Stimulated activated naive B cell treated with anti-CD40 and anti-IgM and Interleukin-4, amounts not matched to agents 10 μg/mL and 1 μg/mL and 100 μg/mL, for 72 hours (primary cell): ENCODE results near the gene TUBGCP5.
"Not testable (repeated sequence)": the region's sequence is repeated elsewhere in the genome, so short reads cannot be mapped to it uniquely, and the experiment has no call there.

ENCODE experiments used
- ATAC-seq, 2 donors: fragments of 150-1000 bp; cut with Tn5 transposase; replicated peaks; 2 replicates each; pipeline ENCODE4 v1.10.0; 2021; ENCODE audit warnings: moderate library complexity in 1 of 2
- DNase-seq: peaks from one replicate; pipeline ENCODE4 v3.0.0; 2021
- H3K27ac Mint-ChIP-seq: one replicate; pipeline ENCODE4 v1.8.0; 2022; ENCODE audit warnings: mild to moderate bottlenecking, mixed read lengths
- H3K27me3 Mint-ChIP-seq, 2 donors: one replicate each; pipeline ENCODE4 v1.8.0; 2022; ENCODE audit warnings: mixed read lengths in 2 of 2
- H3K36me3 Mint-ChIP-seq, 2 donors: one replicate each; pipeline ENCODE4 v1.8.0; 2022; ENCODE audit warnings: mixed read lengths in 2 of 2, mild to moderate bottlenecking in 1 of 2
- H3K4me1 Mint-ChIP-seq, 2 donors: one replicate each; pipeline ENCODE4 v1.8.0; 2022; ENCODE audit warnings: mixed read lengths in 2 of 2, mild to moderate bottlenecking in 1 of 2
- H3K4me3 Mint-ChIP-seq, 2 donors: one replicate each; pipeline ENCODE4 v1.8.0; 2022; ENCODE audit warnings: mild to moderate bottlenecking in 2 of 2, mixed read lengths in 2 of 2, moderate library complexity in 1 of 2
- H3K9me3 Mint-ChIP-seq, 2 donors: one replicate each; pipeline ENCODE4 v1.8.0; 2022; ENCODE audit warnings: mixed read lengths in 2 of 2, mild to moderate bottlenecking in 1 of 2

The TUBGCP5 gene

GRCh38 chr15:23055316-23055715, 15.9 kb upstream of the TUBGCP5 start:
- Mint-ChIP-seq H3K27ac (no peak overlapping the region), H3K4me3 (no peak overlapping the region), H3K4me1 (no peaks in the 10 kb centered on the region), H3K36me3 (no peaks in the 10 kb centered on the region), H3K27me3 (peaks cover 11 to 17% of the 10 kb centered on the region in 2 donors), H3K9me3 (no peaks in the 10 kb centered on the region)
- DNase-seq = no peak
- ATAC-seq = no peak

- Mint-ChIP-seq H3K27ac (no peak overlapping the region), H3K9me3 (no peaks in the 10 kb centered on the region), H3K27me3 (peaks cover 11 to 17% of the 10 kb centered on the region in 2 donors), H3K4me1 (no peaks in the 10 kb centered on the region), H3K4me3 (no peak overlapping the region), H3K36me3 (no peaks in the 10 kb centered on the region)
- DNase-seq (no peak), ATAC-seq (no peak)
Measured at GRCh38 chr15:23052522-23052921, 13.2 kb upstream of the TUBGCP5 start.

GRCh38 chr15:23050708-23051107, 11.3 kb upstream of the TUBGCP5 start:
- DNase-seq (no peak), ATAC-seq (no peak)
- Mint-ChIP-seq H3K27me3 (peaks cover 5 to 12% of the 10 kb centered on the region in 2 donors), H3K4me1 (no peaks in the 10 kb centered on the region), H3K9me3 (no peaks in the 10 kb centered on the region), H3K27ac (no peak overlapping the region), H3K4me3 (no peak overlapping the region), H3K36me3 (no peaks in the 10 kb centered on the region)

GRCh38 chr15:23049984-23050628, 10.7 kb upstream of the TUBGCP5 start:
- H3K36me3 Mint-ChIP-seq = no peaks in the 10 kb centered on the region
- no peaks in the 10 kb centered on the region for H3K4me1 Mint-ChIP-seq
- no peaks in the 10 kb centered on the region for H3K9me3 Mint-ChIP-seq
- DNase-seq (no peak), ATAC-seq (no peak)
- H3K27ac Mint-ChIP-seq = no peak overlapping the region
- no peak overlapping the region for H3K4me3 Mint-ChIP-seq
- H3K27me3 Mint-ChIP-seq = peaks cover 0 to 7% of the 10 kb centered on the region in 2 donors

GRCh38 chr15:23048572-23049282, 9.4 kb upstream of the TUBGCP5 start:
- not testable (repeated sequence) for DNase-seq, H3K27ac Mint-ChIP-seq, H3K27me3 Mint-ChIP-seq, H3K36me3 Mint-ChIP-seq, ATAC-seq, H3K9me3 Mint-ChIP-seq, H3K4me1 Mint-ChIP-seq, H3K4me3 Mint-ChIP-seq

- H3K4me1 Mint-ChIP-seq, H3K27ac Mint-ChIP-seq, H3K36me3 Mint-ChIP-seq, H3K9me3 Mint-ChIP-seq, H3K4me3 Mint-ChIP-seq, ATAC-seq, DNase-seq, H3K27me3 Mint-ChIP-seq: not testable (repeated sequence)
Measured at GRCh38 chr15:23043987-23044386, 4.6 kb upstream of the TUBGCP5 start.

GRCh38 chr15:23043535-23043934, 4.2 kb upstream of the TUBGCP5 start:
- ATAC-seq, H3K4me1 Mint-ChIP-seq, H3K27ac Mint-ChIP-seq, H3K27me3 Mint-ChIP-seq, H3K4me3 Mint-ChIP-seq, H3K9me3 Mint-ChIP-seq, H3K36me3 Mint-ChIP-seq, DNase-seq: not testable (repeated sequence)

GRCh38 chr15:23041736-23042135, 2.4 kb upstream of the TUBGCP5 start:
- H3K27ac Mint-ChIP-seq, H3K27me3 Mint-ChIP-seq: not testable (repeated sequence)
- peaks cover 3 to 15% of the 10 kb centered on the region in 2 donors for H3K4me1 Mint-ChIP-seq

GRCh38 chr15:23039917-23040281, 530 bp upstream of the TUBGCP5 start:
- H3K27ac Mint-ChIP-seq = peak overlapping the region; percentile 84
- peaks cover 10 to 16% of the 10 kb centered on the region in 2 donors for H3K36me3 Mint-ChIP-seq
- no peaks in the 10 kb centered on the region for H3K27me3 Mint-ChIP-seq

More at GRCh38 chr15:23041736-23042135, 2.4 kb upstream of the TUBGCP5 start:
- not testable (repeated sequence) for DNase-seq, H3K36me3 Mint-ChIP-seq, H3K4me3 Mint-ChIP-seq, H3K9me3 Mint-ChIP-seq, ATAC-seq

GRCh38 chr15:23038726-23039142, 635 bp downstream of the TUBGCP5 start:
- H3K4me1 Mint-ChIP-seq = peaks cover 5 to 21% of the 10 kb centered on the region in 2 donors
- DNase-seq (no peak), ATAC-seq (peak; percentile 6 to 12)
- peak overlapping the region; percentile 96 for H3K27ac Mint-ChIP-seq
- H3K4me3 Mint-ChIP-seq = peak overlapping the region; percentile 87 to 97
- H3K27me3 Mint-ChIP-seq = no peaks in the 10 kb centered on the region
- peaks cover 21 to 27% of the 10 kb centered on the region in 2 donors for H3K36me3 Mint-ChIP-seq
- no peaks in the 10 kb centered on the region for H3K9me3 Mint-ChIP-seq

More at GRCh38 chr15:23039917-23040281, 530 bp upstream of the TUBGCP5 start:
- peak overlapping the region; percentile 87 to 97 for H3K4me3 Mint-ChIP-seq
- DNase-seq (no peak), ATAC-seq (peak; percentile 7 to 16)
- no peaks in the 10 kb centered on the region for H3K9me3 Mint-ChIP-seq
- peaks cover 5 to 15% of the 10 kb centered on the region in 2 donors for H3K4me1 Mint-ChIP-seq

GRCh38 chr15:23035964-23036566, 3.3 kb downstream of the TUBGCP5 start:
- H3K27me3 Mint-ChIP-seq = no peaks in the 10 kb centered on the region
- H3K36me3 Mint-ChIP-seq = peaks cover 29 to 37% of the 10 kb centered on the region in 2 donors
- H3K27ac Mint-ChIP-seq = no peak overlapping the region
- no peaks in the 10 kb centered on the region for H3K9me3 Mint-ChIP-seq
- peaks cover 5 to 21% of the 10 kb centered on the region in 2 donors for H3K4me1 Mint-ChIP-seq
- no peak overlapping the region for H3K4me3 Mint-ChIP-seq
- DNase-seq (peak; percentile 22), ATAC-seq (no peak)

GRCh38 chr15:23033979-23034378, 5.4 kb downstream of the TUBGCP5 start:
- Mint-ChIP-seq H3K36me3 (peaks cover 37 to 45% of the 10 kb centered on the region in 2 donors), H3K27ac (no peak overlapping the region)

GRCh38 chr15:23026218-23026617, 13.2 kb downstream of the TUBGCP5 start:
- ATAC-seq (no peak), DNase-seq (no peak)
- no peaks in the 10 kb centered on the region for H3K9me3 Mint-ChIP-seq
- peaks cover 39% of the 10 kb centered on the region in 2 donors for H3K36me3 Mint-ChIP-seq
- H3K27ac Mint-ChIP-seq = no peak overlapping the region
- no peaks in the 10 kb centered on the region for H3K4me1 Mint-ChIP-seq
- H3K4me3 Mint-ChIP-seq = no peak overlapping the region
- no peaks in the 10 kb centered on the region for H3K27me3 Mint-ChIP-seq

More at GRCh38 chr15:23033979-23034378, 5.4 kb downstream of the TUBGCP5 start:
- no peak for ATAC-seq
- no peak for DNase-seq
- peaks cover 5 to 16% of the 10 kb centered on the region in 2 donors for H3K4me1 Mint-ChIP-seq
- no peaks in the 10 kb centered on the region for H3K27me3 Mint-ChIP-seq
- H3K9me3 Mint-ChIP-seq = no peaks in the 10 kb centered on the region
- no peak overlapping the region for H3K4me3 Mint-ChIP-seq

- ATAC-seq = no peak
Measured at GRCh38 chr15:23022156-23022555, 17.2 kb downstream of the TUBGCP5 start.

More at GRCh38 chr15:23022156-23022555, 17.2 kb downstream of the TUBGCP5 start:
- H3K36me3 Mint-ChIP-seq = peaks cover 31 to 42% of the 10 kb centered on the region in 2 donors
- DNase-seq = no peak
- no peaks in the 10 kb centered on the region for H3K27me3 Mint-ChIP-seq
- no peaks in the 10 kb centered on the region for H3K4me1 Mint-ChIP-seq
- no peak overlapping the region for H3K4me3 Mint-ChIP-seq
- no peaks in the 10 kb centered on the region for H3K9me3 Mint-ChIP-seq
- no peak overlapping the region for H3K27ac Mint-ChIP-seq
